ENCODE measurements around the gene SP3.

SP3 gene

DNA sequence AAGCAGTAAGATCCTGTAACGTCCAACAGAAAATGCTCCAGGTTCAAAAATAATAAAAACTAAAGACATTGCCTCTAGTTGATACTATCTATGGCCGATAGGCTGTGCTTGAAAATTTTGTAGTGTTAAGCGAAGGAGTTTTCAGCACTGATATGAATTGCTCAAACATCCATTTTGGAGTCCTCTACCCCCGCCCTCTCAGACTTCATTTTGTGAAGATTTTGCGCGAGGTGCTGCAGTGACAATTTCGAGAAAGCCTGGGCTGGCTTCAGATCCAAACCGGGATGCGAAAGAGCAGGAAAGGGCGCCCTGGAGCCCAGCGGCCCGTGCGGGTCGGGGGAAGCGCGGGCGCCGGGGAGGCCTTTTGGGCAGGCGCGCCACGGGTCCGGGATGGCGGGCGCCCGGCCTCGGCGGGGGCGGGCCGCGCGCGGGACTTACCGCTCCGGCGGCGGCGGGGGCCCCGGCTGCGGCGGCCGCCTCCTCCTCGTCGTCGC, 1.8 kb downstream of the SP3 start:
- no peak for FAIRE-seq
- TF ChIP-seq PAX5 (IDR thresholded peaks at IDR 0.05; ENCODE audit: insufficient read depth, low read length, severe bottlenecking) (no peak), TAF1 (IDR thresholded peaks at IDR 0.05; ENCODE audit: low read depth, low read length) (peak; percentile 37; the same call in 1 of the 2 replicates)
- peak; percentile 15 for DNase-seq (ENCODE audit: insufficient read length, low spot score)

GRCh38 chr2:173962583-173963110, 2.5 kb downstream of the SP3 start:
- FAIRE-seq: no peak
- no peak for DNase-seq (ENCODE audit: insufficient read length, low spot score)
- TF ChIP-seq POLR2AphosphoS5 (IDR thresholded peaks at IDR 0.05; ENCODE audit: low read depth, low read length) (no peak), SPI1 (IDR thresholded peaks at IDR 0.05; ENCODE audit: low read depth, low read length) (no peak), TAF1 (IDR thresholded peaks at IDR 0.05; ENCODE audit: low read depth, low read length) (no peak), PAX5 (IDR thresholded peaks at IDR 0.05; ENCODE audit: insufficient read depth, low read length, severe bottlenecking) (no peak), POU2F2 (IDR thresholded peaks at IDR 0.05; ENCODE audit: low read depth, low read length) (no peak), POLR2A (IDR thresholded peaks at IDR 0.05; ENCODE audit: low read depth, low read length) (no peak)

- FAIRE-seq (peak; percentile 57), DNase-seq (ENCODE audit: insufficient read length, low spot score) (no peak)
- TF ChIP-seq PAX5 (IDR thresholded peaks at IDR 0.05; ENCODE audit: insufficient read depth, low read length, severe bottlenecking) (no peak), TAF1 (IDR thresholded peaks at IDR 0.05; ENCODE audit: low read depth, low read length) (no peak), POLR2AphosphoS5 (IDR thresholded peaks at IDR 0.05; ENCODE audit: low read depth, low read length) (no peak), POU2F2 (IDR thresholded peaks at IDR 0.05; ENCODE audit: low read depth, low read length) (no peak), POLR2A (IDR thresholded peaks at IDR 0.05; ENCODE audit: low read depth, low read length) (no peak), SPI1 (IDR thresholded peaks at IDR 0.05; ENCODE audit: low read depth, low read length) (no peak)
These were observed 3.1 kb downstream of the SP3 start for GRCh38 chr2:173962031-173962430.

DNA sequence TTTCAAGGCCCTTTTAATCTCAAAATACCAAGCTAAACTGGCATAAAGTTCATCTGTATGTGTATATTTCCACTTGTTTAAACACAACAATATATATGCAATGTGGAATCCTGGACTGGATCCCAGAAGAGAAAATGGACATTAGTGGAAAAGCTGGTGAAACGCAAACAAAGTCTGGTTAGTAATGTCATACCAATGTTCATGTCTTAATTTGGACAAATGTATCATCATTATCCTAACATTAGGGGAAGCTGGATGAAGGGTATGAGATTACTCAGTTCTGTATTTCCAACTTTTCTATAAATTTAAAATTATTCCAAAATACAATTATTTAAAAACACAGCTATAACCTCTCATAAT, 3.8 kb downstream of the SP3 start:
- DNase-seq (ENCODE audit: insufficient read length, low spot score) (no peak), FAIRE-seq (no peak)
- TF ChIP-seq POLR2A (IDR thresholded peaks at IDR 0.05; ENCODE audit: low read depth, low read length) (no peak), TAF1 (IDR thresholded peaks at IDR 0.05; ENCODE audit: low read depth, low read length) (no peak), POLR2AphosphoS5 (IDR thresholded peaks at IDR 0.05; ENCODE audit: low read depth, low read length) (no peak), PAX5 (IDR thresholded peaks at IDR 0.05; ENCODE audit: insufficient read depth, low read length, severe bottlenecking) (no peak), SPI1 (IDR thresholded peaks at IDR 0.05; ENCODE audit: low read depth, low read length) (no peak), POU2F2 (IDR thresholded peaks at IDR 0.05; ENCODE audit: low read depth, low read length) (no peak)

GRCh38 chr2:173959909-173960308, 5.3 kb downstream of the SP3 start:
- TF ChIP-seq TAF1 (IDR thresholded peaks at IDR 0.05; ENCODE audit: low read depth, low read length): no peak
- no peak for TF ChIP-seq POU2F2 (IDR thresholded peaks at IDR 0.05; ENCODE audit: low read depth, low read length)
- TF ChIP-seq POLR2A (IDR thresholded peaks at IDR 0.05; ENCODE audit: low read depth, low read length): no peak
- no peak for TF ChIP-seq PAX5 (IDR thresholded peaks at IDR 0.05; ENCODE audit: insufficient read depth, low read length, severe bottlenecking)
- TF ChIP-seq SPI1 (IDR thresholded peaks at IDR 0.05; ENCODE audit: low read depth, low read length): no peak
- TF ChIP-seq POLR2AphosphoS5 (IDR thresholded peaks at IDR 0.05; ENCODE audit: low read depth, low read length): no peak
- FAIRE-seq: no peak

GRCh38 chr2:173959358-173959884, 5.8 kb downstream of the SP3 start:
- TF ChIP-seq TAF1 (IDR thresholded peaks at IDR 0.05; ENCODE audit: low read depth, low read length) (no peak), POU2F2 (IDR thresholded peaks at IDR 0.05; ENCODE audit: low read depth, low read length) (no peak), PAX5 (IDR thresholded peaks at IDR 0.05; ENCODE audit: insufficient read depth, low read length, severe bottlenecking) (no peak), POLR2AphosphoS5 (IDR thresholded peaks at IDR 0.05; ENCODE audit: low read depth, low read length) (no peak), SPI1 (IDR thresholded peaks at IDR 0.05; ENCODE audit: low read depth, low read length) (no peak), POLR2A (IDR thresholded peaks at IDR 0.05; ENCODE audit: low read depth, low read length) (no peak)
- no peak for DNase-seq (ENCODE audit: insufficient read length, low spot score)
- FAIRE-seq: no peak

More at GRCh38 chr2:173959909-173960308, 5.3 kb downstream of the SP3 start:
- no peak for DNase-seq (ENCODE audit: insufficient read length, low spot score)

- FAIRE-seq: no peak
- DNase-seq (ENCODE audit: insufficient read length, low spot score): no peak
- TF ChIP-seq PAX5 (IDR thresholded peaks at IDR 0.05; ENCODE audit: insufficient read depth, low read length, severe bottlenecking) (no peak), POU2F2 (IDR thresholded peaks at IDR 0.05; ENCODE audit: low read depth, low read length) (no peak), SPI1 (IDR thresholded peaks at IDR 0.05; ENCODE audit: low read depth, low read length) (no peak), POLR2AphosphoS5 (IDR thresholded peaks at IDR 0.05; ENCODE audit: low read depth, low read length) (no peak), TAF1 (IDR thresholded peaks at IDR 0.05; ENCODE audit: low read depth, low read length) (no peak), POLR2A (IDR thresholded peaks at IDR 0.05; ENCODE audit: low read depth, low read length) (no peak)
These were observed 6.9 kb downstream of the SP3 start for GRCh38 chr2:173958198-173958846.

- DNase-seq (ENCODE audit: insufficient read length, low spot score) (no peak), FAIRE-seq (no peak)
- no peak for TF ChIP-seq PAX5 (IDR thresholded peaks at IDR 0.05; ENCODE audit: insufficient read depth, low read length, severe bottlenecking)
- TF ChIP-seq TAF1 (IDR thresholded peaks at IDR 0.05; ENCODE audit: low read depth, low read length): no peak
- TF ChIP-seq POU2F2 (IDR thresholded peaks at IDR 0.05; ENCODE audit: low read depth, low read length): no peak
- TF ChIP-seq SPI1 (IDR thresholded peaks at IDR 0.05; ENCODE audit: low read depth, low read length): no peak
- TF ChIP-seq POLR2AphosphoS5 (IDR thresholded peaks at IDR 0.05; ENCODE audit: low read depth, low read length): no peak
- no peak for TF ChIP-seq POLR2A (IDR thresholded peaks at IDR 0.05; ENCODE audit: low read depth, low read length)
These were observed 7.7 kb downstream of the SP3 start for GRCh38 chr2:173957517-173957916.

GRCh38 chr2:173956454-173956853, 8.7 kb downstream of the SP3 start:
- TF ChIP-seq SPI1 (IDR thresholded peaks at IDR 0.05; ENCODE audit: low read depth, low read length): no peak
- TF ChIP-seq PAX5 (IDR thresholded peaks at IDR 0.05; ENCODE audit: insufficient read depth, low read length, severe bottlenecking): no peak
- TF ChIP-seq POLR2AphosphoS5 (IDR thresholded peaks at IDR 0.05; ENCODE audit: low read depth, low read length): no peak
- TF ChIP-seq TAF1 (IDR thresholded peaks at IDR 0.05; ENCODE audit: low read depth, low read length): no peak
- TF ChIP-seq POU2F2 (IDR thresholded peaks at IDR 0.05; ENCODE audit: low read depth, low read length): no peak
- TF ChIP-seq POLR2A (IDR thresholded peaks at IDR 0.05; ENCODE audit: low read depth, low read length): no peak
- DNase-seq (ENCODE audit: insufficient read length, low spot score): no peak
- FAIRE-seq: no peak
